HepG2 (cell line): ENCODE data around the gene IRAK2. TPM values are rescaled to one million over a fixed set of nuclear protein-coding genes. Genes with fewer than 3 reads are reported as not detected.
A peak's percentile ranks its signal among the peaks of the same experiment; 100 is the strongest.

ENCODE experiments used
- AGO1 ChIP-seq: fragments of 200-400 bp; formaldehyde crosslinking; IDR thresholded peaks from 2 replicates; pipeline ENCODE4 v1.6.1; 2017; ENCODE audit warnings: mild to moderate bottlenecking, low read depth, low read length, moderate library complexity; ENCODE audit not compliant: poor library complexity, severe bottlenecking
- AGO2 ChIP-seq: fragments of 200-400 bp; formaldehyde crosslinking; optimal IDR thresholded peaks from 2 replicates; pipeline ENCODE3; 2017; ENCODE audit warnings: mild to moderate bottlenecking, low read depth, low read length, moderate library complexity
- ATF1 ChIP-seq: IDR thresholded peaks from 2 replicates; pipeline ENCODE4 v1.6.1; 2016; ENCODE audit warnings: mild to moderate bottlenecking, control low read depth
- CENPX ChIP-seq: sonication (generic); formaldehyde crosslinking; IDR thresholded peaks from 2 replicates; pipeline ENCODE4 v1.9.0; 2021; ENCODE audit warnings: mild to moderate bottlenecking, missing genetic modification reagents, moderate library complexity
- EED ChIP-seq: sonication (generic); formaldehyde crosslinking; IDR thresholded peaks from 2 replicates; pipeline ENCODE4 v1.5.0; 2020; ENCODE audit warnings: mild to moderate bottlenecking, missing genetic modification reagents
- ELF1 ChIP-seq: sonication (generic); formaldehyde crosslinking; IDR thresholded peaks from 2 replicates; pipeline ENCODE4 v1.4.0; 2020; ENCODE audit warnings: missing genetic modification reagents
- MIXL1 ChIP-seq: IDR thresholded peaks from 2 replicates; pipeline ENCODE4 v1.6.1; 2016
- NCOA2 ChIP-seq: sonication (generic); formaldehyde crosslinking; IDR thresholded peaks from 2 replicates; pipeline ENCODE4 v1.8.0; 2022; ENCODE audit warnings: inconsistent platforms
- PTBP1 ChIP-seq: fragments of 200-400 bp; formaldehyde crosslinking; IDR thresholded peaks from 2 replicates; pipeline ENCODE4 v1.6.1; 2018; ENCODE audit warnings: low read length, low read depth; ENCODE audit not compliant: poor library complexity, severe bottlenecking
- TOE1 ChIP-seq: sonication (generic); formaldehyde crosslinking; IDR thresholded peaks from 2 replicates; pipeline ENCODE4 v1.4.0; 2020; ENCODE audit warnings: mild to moderate bottlenecking, missing genetic modification reagents
- ZFP36 ChIP-seq: fragments of 150-350 bp; IDR thresholded peaks from 2 replicates; pipeline ENCODE4 v1.6.1; 2018; ENCODE audit warnings: borderline replicate concordance, low read length, low read depth; ENCODE audit not compliant: partially characterized antibody
- polyA plus RNA-seq, 8 experiments: library from polyadenylated mRNA; depleted of rRNA in 3 of 8; stranded (reverse) in 7 of 8; unstranded in 1 of 8; fragments of >200 nt; fragmentation: Illumina TruSeq in 4 of 8; extraction: Trizol in 4 of 8; gene quantifications; 2 replicates each; pipeline versions ENCODE4 v1.2.1 to v1.2.3, GENCODE V29; 2011 to 2016; ENCODE audit warnings: low read depth in 4 of 8, missing spikeins in 1 of 8, mixed read lengths in 1 of 8; ENCODE audit not compliant: insufficient read depth in 1 of 8
- total RNA-seq, 5 experiments: library from RNA; depleted of rRNA; stranded (reverse); fragments of >200 nt; fragmentation: Illumina TruSeq; extraction: Trizol; gene quantifications; 2 replicates each; pipeline ENCODE4 v1.2.3, GENCODE V29; 2016; ENCODE audit warnings: low read depth in 1 of 5
- TF ChIP-seq, protein P1 (sequence below): sonication (generic); formaldehyde crosslinking; IDR thresholded peaks from 2 replicates; pipeline ENCODE4 v1.5.0; 2020; ENCODE audit warnings: mild to moderate bottlenecking, missing genetic modification reagents
- TF ChIP-seq, protein P2 (sequence below): sonication (generic); formaldehyde crosslinking; IDR thresholded peaks from 2 replicates; pipeline ENCODE4 v1.9.0; 2021; ENCODE audit warnings: missing genetic modification reagents, borderline replicate concordance
- TF ChIP-seq, protein P3 (sequence below): sonication (generic); formaldehyde crosslinking; IDR thresholded peaks from 2 replicates; pipeline ENCODE4 v1.5.0; 2020; ENCODE audit warnings: mild to moderate bottlenecking, low read depth, missing genetic modification reagents, borderline replicate concordance
- TF ChIP-seq, protein P4 (sequence below): sonication (generic); formaldehyde crosslinking; IDR thresholded peaks from 2 replicates; pipeline ENCODE4 v1.5.1; 2020; ENCODE audit warnings: missing genetic modification reagents, mild to moderate bottlenecking, borderline replicate concordance
- TF ChIP-seq, protein P5 (sequence below): IDR thresholded peaks from 2 replicates; pipeline ENCODE4 v1.6.1; 2016; ENCODE audit warnings: missing biosample characterization, missing genetic modification reagents, low read depth
- TF ChIP-seq, protein P6 (sequence below): sonication (generic); formaldehyde crosslinking; conservative IDR thresholded peaks from 2 replicates; pipeline ENCODE4 v1.4.0; 2020; ENCODE audit warnings: missing genetic modification reagents

IRAK2 gene
- total and polyA plus RNA-seq, 2 of the 13 experiments (the other 11 are each of a cell fraction or from before 2014, with no cell fraction given): 13.1 to 23.3 TPM

DNA sequence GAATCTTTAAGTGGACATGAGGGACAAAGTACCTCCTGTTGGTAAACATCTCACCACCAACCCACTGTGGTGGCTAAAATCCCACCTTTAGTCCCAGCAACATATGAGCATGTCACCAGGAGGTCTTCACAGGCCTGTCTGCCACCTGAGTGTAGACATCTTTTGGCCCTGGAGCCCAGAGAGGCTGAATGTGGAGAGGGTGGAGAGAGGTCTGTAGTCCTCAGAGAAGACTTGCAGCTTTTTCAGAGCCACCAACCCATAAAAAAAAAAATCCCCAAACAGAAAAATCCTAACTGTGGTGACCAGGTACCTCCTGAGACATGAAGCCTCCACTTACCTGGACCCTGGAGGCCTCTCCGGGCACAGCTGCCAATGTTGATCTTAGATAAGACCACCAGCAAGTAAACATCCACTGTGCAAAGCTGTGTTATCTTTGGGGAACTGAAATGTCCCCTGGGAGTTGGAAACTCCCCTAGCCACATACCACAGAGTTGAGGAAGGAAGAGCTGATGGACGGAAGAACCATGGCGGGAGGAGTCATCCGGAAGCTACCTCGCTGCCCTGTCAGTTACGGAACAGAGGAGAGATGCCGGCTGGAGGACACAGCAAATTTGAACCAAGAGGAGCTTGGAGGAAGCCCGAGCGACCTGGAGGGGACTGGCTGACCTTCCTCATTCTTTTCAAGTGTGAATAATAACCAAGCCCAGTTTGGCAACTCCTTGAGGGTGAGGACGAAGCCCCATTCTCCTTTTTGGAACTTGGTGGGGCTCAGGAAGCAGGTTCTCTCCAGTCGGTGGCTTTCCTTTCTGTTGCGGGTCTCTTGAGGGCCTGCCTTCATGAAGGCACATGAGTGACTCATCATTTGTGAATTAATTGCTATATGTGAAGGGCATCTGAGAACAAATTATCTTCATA, 128.0 kb downstream of the IRAK2 start, which contains the start of gene GHRL (continued):
- TF ChIP-seq, protein P1, sequence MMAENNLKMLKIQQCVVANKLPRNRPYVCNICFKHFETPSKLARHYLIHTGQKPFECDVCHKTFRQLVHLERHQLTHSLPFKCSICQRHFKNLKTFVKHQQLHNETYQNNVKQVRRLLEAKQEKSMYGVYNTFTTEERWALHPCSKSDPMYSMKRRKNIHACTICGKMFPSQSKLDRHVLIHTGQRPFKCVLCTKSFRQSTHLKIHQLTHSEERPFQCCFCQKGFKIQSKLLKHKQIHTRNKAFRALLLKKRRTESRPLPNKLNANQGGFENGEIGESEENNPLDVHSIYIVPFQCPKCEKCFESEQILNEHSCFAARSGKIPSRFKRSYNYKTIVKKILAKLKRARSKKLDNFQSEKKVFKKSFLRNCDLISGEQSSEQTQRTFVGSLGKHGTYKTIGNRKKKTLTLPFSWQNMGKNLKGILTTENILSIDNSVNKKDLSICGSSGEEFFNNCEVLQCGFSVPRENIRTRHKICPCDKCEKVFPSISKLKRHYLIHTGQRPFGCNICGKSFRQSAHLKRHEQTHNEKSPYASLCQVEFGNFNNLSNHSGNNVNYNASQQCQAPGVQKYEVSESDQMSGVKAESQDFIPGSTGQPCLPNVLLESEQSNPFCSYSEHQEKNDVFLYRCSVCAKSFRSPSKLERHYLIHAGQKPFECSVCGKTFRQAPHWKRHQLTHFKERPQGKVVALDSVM (CRISPR knock-in tag): peak; percentile 64; the same call in 1 of the 2 replicates
- TF ChIP-seq ATF1 (CRISPR knock-in tag): no peak
- TF ChIP-seq ELF1 (CRISPR knock-in tag): peak; percentile 59
- no peak for TF ChIP-seq TOE1
- TF ChIP-seq, protein P2, sequence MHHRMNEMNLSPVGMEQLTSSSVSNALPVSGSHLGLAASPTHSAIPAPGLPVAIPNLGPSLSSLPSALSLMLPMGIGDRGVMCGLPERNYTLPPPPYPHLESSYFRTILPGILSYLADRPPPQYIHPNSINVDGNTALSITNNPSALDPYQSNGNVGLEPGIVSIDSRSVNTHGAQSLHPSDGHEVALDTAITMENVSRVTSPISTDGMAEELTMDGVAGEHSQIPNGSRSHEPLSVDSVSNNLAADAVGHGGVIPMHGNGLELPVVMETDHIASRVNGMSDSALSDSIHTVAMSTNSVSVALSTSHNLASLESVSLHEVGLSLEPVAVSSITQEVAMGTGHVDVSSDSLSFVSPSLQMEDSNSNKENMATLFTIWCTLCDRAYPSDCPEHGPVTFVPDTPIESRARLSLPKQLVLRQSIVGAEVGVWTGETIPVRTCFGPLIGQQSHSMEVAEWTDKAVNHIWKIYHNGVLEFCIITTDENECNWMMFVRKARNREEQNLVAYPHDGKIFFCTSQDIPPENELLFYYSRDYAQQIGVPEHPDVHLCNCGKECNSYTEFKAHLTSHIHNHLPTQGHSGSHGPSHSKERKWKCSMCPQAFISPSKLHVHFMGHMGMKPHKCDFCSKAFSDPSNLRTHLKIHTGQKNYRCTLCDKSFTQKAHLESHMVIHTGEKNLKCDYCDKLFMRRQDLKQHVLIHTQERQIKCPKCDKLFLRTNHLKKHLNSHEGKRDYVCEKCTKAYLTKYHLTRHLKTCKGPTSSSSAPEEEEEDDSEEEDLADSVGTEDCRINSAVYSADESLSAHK (CRISPR knock-in tag): no peak
- TF ChIP-seq, protein P3, sequence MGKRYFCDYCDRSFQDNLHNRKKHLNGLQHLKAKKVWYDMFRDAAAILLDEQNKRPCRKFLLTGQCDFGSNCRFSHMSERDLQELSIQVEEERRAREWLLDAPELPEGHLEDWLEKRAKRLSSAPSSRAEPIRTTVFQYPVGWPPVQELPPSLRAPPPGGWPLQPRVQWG: no peak
- no peak for TF ChIP-seq AGO2
- TF ChIP-seq MIXL1 (CRISPR knock-in tag): no peak
- TF ChIP-seq EED (CRISPR knock-in tag): no peak
- TF ChIP-seq, protein P4, sequence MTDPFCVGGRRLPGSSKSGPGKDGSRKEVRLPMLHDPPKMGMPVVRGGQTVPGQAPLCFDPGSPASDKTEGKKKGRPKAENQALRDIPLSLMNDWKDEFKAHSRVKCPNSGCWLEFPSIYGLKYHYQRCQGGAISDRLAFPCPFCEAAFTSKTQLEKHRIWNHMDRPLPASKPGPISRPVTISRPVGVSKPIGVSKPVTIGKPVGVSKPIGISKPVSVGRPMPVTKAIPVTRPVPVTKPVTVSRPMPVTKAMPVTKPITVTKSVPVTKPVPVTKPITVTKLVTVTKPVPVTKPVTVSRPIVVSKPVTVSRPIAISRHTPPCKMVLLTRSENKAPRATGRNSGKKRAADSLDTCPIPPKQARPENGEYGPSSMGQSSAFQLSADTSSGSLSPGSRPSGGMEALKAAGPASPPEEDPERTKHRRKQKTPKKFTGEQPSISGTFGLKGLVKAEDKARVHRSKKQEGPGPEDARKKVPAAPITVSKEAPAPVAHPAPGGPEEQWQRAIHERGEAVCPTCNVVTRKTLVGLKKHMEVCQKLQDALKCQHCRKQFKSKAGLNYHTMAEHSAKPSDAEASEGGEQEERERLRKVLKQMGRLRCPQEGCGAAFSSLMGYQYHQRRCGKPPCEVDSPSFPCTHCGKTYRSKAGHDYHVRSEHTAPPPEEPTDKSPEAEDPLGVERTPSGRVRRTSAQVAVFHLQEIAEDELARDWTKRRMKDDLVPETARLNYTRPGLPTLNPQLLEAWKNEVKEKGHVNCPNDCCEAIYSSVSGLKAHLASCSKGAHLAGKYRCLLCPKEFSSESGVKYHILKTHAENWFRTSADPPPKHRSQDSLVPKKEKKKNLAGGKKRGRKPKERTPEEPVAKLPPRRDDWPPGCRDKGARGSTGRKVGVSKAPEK (CRISPR knock-in tag): no peak
- TF ChIP-seq AGO1: no peak
- TF ChIP-seq, protein P5, sequence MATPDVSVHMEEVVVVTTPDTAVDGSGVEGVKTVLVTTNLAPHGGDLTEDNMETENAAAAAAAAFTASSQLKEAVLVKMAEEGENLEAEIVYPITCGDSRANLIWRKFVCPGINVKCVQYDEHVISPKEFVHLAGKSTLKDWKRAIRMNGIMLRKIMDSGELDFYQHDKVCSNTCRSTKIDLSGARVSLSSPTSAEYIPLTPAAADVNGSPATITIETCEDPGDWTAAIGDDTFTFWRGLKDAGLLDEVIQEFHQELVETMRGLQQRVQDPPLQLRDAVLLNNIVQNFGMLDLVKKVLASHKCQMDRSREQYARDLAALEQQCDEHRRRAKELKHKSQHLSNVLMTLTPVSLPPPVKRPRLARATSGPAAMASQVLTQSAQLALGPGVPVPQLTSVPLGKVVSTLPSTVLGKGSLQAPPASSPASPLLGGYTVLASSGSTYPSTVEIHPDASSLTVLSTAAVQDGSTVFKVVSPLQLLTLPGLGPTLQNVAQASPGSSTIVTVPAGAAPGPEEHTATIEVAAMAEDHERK (CRISPR knock-in tag): no peak
- TF ChIP-seq ZFP36: no peak
- TF ChIP-seq CENPX: no peak
- TF ChIP-seq, protein P6, sequence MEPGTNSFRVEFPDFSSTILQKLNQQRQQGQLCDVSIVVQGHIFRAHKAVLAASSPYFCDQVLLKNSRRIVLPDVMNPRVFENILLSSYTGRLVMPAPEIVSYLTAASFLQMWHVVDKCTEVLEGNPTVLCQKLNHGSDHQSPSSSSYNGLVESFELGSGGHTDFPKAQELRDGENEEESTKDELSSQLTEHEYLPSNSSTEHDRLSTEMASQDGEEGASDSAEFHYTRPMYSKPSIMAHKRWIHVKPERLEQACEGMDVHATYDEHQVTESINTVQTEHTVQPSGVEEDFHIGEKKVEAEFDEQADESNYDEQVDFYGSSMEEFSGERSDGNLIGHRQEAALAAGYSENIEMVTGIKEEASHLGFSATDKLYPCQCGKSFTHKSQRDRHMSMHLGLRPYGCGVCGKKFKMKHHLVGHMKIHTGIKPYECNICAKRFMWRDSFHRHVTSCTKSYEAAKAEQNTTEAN: no peak
- TF ChIP-seq NCOA2 (CRISPR knock-in tag): peak; percentile 67
- no peak for TF ChIP-seq PTBP1
